ENCODE results near the gene DPCD.
"Not testable (repeated sequence)": the region's sequence is repeated elsewhere in the genome, so short reads cannot be mapped to it uniquely, and the experiment has no call there.

DPCD gene

DNA sequence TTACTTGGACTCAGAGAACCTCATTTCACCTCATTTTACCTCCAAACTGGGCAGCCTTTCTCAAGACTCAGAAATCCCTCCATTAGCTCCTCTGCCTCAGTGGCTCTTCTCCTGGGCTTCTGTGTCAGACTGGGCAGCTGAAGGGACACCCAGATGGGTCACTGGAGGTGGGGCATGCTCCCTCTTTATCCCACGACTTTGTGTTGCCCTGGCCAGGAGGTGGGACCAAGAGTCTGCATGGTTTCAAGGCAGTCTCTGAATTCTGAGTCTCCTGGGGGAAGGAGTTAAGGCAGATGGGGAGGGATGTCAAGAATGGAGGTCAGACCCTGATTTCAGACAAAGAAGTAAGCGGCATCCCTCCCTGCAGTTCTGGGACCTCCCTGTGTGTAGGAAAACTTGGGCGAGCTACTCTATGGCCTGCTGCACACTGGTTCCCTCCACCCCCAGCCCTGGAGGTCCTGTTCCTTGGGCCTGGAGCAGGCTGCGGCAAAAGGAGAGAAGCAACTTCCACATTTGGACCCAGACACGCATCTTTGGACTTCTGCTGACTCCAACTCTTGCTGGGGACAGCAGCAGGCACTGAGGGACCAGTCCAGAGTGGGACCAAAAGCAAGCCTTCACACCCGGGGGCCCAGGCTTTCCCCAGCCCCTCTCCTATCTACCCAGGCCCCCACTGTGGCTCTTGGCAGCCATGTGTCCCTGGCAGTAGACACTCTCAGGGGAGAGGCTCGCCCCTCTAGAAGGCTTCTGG is 10.8 kb upstream of the DPCD start:
- intact Hi-C loops (cut with DNase I) = no loop called here

DNA sequence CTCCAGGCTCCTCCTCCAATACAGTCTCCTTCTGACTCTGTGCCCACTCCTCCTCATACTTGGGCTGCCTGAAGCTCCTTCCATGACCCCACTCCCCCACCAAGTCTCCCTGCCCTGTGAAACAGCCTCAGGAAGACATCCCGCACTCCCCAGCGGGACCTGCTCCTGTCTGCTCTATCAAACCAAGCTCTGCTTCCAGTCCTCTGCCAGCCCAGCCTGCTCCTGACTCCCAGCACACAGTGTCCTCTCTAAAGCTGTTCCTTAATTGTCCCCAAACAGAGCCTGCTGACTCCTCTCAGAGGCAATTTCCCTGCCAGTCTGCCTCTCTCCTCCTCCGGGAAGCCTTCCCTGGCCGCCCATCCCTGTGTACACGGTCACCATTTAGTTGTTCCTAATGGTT is 9.9 kb upstream of the DPCD start:
- intact Hi-C loops (cut with DNase I) = no loop called here
- no peak for DNase-seq

More for the DNA sequence above, 10.8 kb upstream of the DPCD start:
- DNase-seq = no peak

DNA sequence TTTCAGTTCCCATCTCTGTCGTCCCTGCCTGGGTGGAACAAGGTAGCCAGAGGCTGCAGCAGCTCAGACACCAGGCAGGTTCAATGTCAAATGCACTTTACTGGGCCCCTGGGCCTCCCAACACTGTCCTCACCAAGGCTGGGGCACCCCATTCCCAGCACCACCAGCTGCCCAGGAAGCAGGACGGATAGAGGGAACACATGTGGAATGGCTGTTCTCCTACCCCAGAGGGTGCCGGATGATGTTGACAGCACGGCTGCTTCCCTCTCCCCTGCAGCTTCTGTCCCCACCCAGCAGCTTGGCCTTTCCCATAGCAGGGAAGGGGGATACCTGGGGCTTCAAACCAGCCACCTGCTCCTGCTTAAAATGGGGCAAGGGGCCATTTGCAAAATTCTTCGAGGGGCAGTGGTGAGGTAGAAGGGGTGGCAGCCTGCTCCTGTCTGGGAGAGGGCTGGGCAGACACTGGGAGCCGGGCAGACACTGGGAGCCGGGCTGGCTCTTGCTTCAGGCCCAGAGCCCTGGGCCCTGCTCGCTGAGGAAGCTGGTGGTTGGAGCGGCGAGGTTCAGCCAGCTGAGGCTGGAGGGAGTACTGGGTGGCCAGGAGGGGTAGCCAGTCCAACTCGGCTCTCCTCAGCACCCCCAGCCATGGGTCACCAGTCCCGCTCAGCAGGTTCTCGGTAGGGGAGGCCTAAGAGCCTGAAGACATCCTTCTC is 9.2 kb upstream of the DPCD start:
- DNase-seq = no peak
- intact Hi-C loops (cut with DNase I) = no loop called here

DNA sequence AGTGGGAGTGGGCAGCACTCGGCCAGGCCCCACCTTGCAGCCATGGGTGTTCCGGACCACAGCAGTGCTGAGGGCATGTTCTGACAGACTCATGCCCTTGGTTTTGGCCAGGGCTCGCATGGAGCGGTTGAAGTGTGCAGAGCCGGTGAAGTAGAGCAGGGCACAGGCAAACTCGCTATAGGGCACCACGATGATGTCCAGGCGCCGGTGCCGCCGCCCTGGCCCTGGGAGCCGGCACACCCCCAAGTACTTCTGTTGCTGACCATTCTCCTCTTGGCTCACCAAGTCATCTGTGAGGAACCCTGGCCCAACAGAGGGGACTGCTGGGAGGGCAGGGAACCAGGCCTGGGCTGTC is 8.6 kb upstream of the DPCD start:
- intact Hi-C loops (cut with DNase I) = no loop called here
- no peak for DNase-seq

DNA sequence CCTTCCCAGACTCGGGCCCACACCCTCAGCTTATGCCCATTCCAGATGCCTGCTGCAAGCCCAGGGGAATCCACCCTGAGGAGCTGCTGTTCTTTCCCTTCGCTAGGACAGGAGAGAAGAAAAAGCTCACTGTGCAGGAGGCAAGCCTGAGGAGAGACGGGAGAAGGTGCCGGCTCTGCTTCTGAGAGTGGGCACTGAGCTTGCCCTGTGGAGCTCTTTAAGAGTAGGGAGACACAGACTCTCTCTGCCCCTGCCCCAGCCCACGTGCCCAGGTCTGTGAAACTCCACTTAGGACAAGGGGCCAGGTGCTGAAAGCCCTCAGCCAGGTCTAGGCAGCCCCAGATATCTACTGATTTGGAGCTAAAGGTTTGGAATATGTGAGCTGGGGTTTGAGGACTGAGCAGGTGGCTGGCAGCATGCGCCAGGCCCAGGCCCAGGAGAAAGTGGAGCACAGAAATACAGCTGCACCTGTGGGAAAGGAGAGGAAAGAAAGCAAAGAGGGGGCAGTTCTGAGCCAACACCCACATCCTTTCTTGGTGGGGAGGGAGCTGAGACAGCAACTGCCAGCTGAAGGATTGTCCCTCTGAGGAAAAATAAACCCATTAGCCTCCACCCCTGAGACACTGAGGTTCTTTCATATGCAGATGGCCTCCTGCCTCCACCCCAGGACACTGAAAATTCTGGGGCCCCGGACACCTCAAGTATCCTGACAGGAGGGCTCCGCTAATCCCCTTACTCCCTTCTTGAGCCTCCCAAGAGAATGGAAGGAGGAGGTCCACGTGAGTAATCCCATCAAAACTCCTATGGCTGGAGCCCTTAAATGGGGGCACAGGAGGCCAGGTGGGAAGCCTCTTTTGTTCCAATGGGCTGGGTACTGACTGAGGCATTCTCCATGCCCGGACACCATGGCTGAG is 7.4 kb upstream of the DPCD start:
- intact Hi-C loops (cut with DNase I) = no loop called here
- DNase-seq = no peak

DNA sequence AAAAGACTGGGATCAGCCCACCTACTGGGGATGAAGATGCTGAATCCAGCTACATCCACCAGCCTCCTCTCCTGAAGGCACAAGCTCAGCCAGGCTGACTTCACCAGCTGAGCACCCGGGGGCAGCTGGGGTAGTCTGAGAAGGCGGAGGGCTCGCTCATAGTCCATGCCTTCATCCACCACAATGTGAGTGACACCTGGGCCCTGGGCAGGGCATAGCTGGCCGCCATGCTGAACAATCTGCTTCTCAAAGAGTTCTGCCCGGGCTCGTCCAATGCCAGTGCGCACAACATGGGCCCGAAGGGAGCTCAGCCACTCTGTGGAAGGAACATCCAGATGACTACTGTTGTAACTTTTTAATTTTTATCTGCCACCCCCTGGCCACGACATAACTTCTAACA is 2.3 kb upstream of the DPCD start:
- no peak for DNase-seq
- intact Hi-C loops (cut with DNase I) = no loop called here

DNA sequence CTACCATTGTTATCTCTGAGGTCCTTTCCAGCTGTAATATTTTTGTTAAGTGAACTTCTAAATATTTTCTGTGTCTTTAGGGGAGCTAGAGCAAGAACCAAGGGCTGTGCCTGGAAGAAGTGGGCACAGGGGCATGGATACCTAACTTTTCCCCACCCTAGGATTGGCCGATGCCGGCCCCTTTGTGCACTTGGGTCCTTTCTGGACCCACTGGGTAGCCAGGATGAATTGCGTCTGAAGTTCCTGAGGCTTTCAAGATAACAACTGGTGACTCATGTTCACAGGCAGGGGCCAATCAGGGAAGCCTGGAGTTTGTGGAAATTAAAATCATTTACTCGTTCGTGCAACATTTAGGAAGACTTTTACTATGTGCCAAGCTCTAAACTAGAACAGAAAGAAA is 758 bp downstream of the DPCD start:
- intact Hi-C loops (cut with DNase I) = no loop called here
- DNase-seq = no peak

DNA sequence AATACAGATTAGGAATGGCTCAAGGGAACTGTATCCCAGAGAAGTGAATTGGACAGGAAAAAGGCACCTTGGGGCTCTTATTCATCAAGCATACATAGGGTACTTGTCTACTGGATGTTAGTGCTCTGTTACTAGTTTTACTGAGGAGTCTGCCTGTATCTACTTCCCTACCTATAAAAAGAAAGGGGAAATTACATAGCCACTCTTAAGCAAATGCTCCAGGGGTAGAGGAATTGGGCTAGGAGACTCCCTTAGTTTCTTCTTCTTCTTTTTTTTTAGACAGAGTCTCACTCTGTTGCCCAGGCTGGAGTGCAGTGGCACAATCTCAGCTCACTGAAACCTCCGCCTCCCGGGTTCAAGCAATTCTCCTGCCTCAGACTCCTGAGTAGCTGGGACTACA is 5.2 kb downstream of the DPCD start:
- intact Hi-C loops (cut with DNase I); DNase-seq: not testable (repeated sequence)

DNA sequence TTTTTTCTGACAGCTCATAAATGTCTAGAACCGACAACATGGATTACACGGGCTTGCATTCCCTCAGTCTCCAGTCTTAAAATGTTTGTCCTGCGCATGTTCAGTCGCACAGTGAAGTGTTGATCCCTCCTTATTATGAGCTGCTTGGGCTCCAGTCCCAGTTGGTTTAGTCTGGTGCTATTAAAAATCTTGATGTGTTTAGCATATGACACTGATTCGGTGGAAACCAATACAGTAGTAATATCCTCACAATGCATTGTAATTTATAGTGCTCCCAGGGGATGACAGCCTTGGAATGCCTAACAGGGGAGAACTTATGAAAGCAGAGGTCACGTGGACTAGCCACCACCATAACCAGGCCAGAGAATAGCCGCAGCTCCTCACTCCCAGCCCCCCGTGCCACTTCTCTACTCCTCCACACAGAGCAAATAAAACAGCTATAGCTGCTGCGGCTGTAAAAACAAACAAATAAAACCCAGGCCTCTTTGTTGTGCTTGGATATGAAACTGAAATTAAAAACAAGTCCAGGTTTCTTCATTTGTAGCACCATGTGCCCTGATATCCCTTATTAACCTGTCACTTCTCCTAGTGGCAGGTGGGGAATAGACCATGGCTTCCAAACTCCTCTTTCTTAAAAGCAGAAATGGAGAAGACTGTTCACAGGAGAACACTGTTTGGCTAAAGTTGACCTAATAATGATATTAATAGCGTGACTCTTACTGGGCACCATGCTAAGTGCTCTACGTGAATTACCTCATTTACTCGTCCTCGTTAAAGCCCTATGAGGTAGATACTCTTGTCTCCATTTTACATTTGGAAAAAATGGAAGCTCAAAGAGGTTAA is 7.7 kb downstream of the DPCD start:
- DNase-seq = no peak
- intact Hi-C loops (cut with DNase I) = no loop called here

DNA sequence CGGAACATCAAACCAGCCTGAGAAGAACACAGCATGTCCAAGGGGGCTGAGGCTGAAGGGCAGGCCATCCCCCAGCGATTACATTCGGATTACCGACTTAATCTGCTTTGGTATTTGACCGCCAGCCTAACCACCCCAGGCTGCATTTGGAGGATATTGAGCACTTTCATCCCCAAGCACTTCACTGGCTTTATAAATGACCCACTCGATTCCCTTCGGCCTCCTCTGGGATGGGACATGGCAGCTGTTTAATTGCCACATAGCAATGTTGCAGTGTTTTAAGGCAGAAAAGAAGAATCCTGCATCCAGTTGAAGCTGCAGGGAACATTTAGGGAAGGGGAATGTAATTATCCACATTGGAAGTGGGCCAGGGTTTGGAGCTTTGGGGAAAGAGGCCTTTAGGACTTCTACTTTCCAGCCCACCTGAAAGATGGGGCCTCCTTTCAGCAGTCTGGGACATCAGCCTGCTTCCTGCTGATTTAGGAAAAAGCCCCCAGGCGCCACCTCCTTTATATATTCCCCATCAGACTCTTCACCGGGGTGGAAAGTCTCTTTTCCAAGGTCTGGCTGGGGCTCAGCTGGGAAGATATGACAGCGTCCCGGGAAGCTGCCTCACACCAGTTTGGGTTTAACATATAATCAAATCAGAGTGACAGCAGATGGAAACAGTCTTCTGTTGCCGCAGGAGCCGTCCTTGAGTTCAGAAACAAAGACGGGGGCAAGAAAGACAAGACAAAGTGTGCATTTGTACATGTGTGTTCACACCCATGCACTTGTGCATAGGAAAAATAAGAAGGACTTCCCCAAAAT is 9.2 kb downstream of the DPCD start:
- intact Hi-C loops (cut with DNase I) = no loop called here
- DNase-seq = no peak

DNA sequence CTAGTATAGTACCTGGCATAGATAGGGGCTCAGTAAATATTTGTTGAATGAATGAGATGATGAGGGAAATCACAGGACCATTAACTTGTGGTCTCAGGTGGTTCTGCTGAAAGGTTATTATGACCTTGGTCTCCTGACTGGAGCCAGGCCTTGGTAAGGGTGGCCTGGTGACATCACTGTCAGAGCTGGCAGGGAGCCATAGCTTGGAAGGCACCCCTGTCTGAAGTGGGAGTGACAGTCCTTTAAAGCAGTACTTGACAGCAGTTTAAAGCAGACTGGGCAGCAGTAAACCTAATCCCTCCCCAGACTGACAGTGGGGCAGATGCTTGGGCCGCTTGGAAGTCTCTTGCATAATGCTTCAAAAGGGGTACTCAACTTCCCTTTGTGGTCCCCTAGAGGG is 13.4 kb downstream of the DPCD start:
- intact Hi-C loops (cut with DNase I) = loop anchor here (5.0 kb wide), 1 partner anchor 181 kb away; the partner anchor contains the start of gene NPM3
- no peak for DNase-seq

DNA sequence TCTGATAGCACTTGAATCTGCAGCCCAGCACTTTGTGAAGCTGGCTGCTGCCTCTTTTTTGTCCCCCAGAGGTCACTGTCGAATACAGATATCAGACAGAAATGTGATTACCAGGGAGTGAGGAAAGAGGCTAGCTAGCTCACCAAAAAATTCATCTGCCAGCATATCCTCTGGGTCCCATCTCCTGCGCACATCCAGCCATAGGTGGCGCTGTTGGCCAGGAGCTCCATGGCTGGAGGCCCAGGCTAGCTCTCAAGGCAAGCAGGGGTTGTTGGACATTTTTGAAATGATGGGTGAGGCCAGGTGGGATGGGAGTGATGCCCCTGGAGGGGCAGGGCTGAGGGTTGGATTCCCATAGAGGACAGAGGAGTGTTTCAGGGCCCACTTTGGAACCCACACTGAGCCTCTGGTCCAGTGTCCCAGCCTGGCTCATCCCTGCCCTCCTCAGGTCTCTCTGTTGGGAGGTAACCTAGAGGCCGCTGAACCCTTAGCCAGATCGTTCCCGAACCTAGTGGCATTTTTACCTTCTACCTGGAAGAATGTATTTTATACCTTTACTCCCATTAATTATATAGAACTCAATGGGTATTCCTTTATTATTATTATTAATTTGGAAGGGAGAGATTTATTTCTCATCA is 14.8 kb downstream of the DPCD start:
- DNase-seq = peak; percentile 53 to 91 (median 80)
- intact Hi-C loops (cut with DNase I) = loop anchor here (5.0 kb wide), 1 partner anchor 179 kb away; the partner anchor contains the start of gene NPM3

DNA sequence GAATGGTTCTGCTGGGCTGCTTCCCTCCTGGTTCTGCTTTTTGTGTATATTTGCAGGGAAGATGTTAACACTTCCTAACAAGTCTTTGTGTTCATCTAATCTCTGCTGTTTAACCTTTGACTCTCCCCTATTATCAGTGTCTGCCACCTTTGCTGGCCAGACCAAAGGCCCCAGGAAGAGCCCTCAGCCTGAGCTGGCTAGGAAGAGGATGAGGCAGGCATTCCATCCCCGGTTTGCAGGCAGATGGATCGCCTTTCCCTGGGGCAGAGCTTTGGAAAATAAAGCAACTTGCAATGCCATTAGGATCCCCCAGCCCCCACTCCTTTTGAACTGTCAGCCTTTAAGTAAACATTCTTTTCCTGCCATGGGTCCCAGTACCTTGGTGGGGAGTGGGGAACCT is 19.0 kb downstream of the DPCD start:
- no peak for DNase-seq
- intact Hi-C loops (cut with DNase I) = no loop called here

DNA sequence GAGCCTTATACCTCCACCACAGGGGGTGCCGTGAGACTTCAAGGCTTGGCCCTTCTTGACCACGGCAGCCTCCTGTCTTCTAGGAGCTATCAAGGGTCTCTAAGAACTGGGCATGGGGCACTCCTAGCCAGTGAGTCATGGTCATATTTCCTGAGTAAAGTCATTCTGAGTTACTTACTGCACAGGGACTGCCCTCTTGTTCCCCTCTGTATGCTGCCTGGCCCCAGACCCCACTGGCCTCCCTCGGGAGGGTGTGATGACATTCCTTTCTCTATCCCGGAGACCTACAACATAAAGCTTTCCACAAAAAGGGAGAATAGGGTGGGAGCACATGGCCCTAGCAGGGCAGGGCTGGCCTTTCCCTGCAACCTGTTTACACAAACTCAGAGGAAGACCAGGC is 21.4 kb downstream of the DPCD start:
- DNase-seq = peak in 1 of 42 donors; percentile 0
- intact Hi-C loops (cut with DNase I) = no loop called here

DNA sequence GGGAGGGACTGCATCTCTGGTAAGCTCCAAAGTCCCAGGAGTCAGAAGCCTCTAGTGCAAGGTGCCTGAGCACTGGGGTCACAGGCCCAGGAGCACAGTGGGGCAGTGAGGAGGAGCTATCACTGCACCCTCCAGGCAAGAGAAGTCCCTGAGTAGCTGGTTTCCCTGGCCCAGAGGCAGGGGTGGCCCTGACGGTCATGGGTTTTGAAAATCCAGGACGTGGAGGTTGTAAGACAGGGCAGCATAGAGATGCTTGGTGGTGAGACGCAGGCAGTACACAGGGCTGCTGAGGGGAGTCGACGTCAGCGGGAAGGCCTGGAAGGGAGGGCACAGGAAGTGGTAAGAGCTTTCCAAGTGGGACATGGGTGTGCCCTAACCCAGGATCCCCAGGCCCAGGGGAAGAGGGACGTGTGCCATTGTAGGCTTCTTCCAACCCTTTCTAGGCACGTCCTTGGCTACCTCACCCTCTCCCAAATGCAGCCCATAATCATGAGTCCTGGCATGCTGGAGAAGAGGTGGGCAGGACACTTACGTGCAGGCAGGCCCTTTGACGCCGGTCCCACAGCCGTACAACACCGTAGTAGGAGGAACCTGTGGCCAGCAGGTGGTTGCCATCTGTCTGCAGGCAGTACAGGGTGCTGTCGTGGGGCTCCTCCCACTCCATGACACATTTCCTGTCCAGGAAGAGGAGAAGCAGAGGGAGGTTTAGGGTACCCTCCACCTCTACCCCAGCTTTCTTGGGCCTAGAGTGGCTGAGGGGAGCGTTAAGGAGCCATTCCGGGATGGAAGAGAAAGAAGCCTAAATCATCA is 23.2 kb downstream of the DPCD start:
- DNase-seq = peak in 1 of 42 donors; percentile 2
- intact Hi-C loops (cut with DNase I) = no loop called here

DNA sequence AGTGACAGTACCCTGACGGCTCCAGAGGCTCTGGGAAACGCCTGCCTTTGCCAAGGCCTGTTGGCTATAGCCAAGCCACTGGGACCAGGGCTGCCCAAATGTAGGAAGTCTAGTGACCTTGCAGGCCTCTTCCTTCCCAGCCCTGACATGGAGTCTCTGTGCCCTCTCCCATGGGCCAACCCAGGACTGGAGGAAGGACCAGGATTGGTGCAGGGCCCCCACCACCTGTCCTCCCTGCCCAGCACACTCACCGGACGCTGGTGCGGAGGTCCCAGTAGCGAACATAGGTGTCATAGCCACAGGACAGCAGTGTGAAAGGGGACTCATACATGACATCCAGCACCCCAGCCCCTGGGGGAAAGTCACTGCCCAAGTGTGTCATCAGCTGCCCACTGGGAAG is 24.0 kb downstream of the DPCD start:
- intact Hi-C loops (cut with DNase I) = no loop called here
- peak in 1 of 42 donors; percentile 2 for DNase-seq

DNA sequence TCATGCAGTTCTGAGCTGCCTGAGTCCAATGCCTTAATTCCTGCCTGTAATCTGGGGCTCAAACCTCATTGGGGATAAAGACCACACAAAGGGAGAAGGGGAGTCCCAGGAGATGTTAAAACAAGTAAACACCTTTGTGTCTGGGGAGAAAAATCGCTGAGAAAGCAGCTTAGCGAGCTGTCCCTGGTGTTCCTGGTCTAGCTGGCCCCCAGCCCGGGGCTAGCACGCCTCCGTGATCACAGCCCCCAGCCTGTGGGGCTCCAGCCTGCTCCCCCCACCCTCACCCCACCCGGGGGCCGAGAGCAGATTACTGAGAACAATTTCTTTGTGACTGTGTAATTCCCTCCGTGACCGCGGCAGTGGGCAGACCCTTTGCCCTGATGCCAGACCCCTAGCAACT is 24.8 kb downstream of the DPCD start:
- peak in 1 of 42 donors; percentile 3 for DNase-seq
- intact Hi-C loops (cut with DNase I) = no loop called here
